ENCODE data around the gene LMCD1.

LMCD1 gene

GRCh38 chr3:8486936-8487335 is 14.7 kb upstream of the LMCD1 start:
- H3K79me2 ChIP-seq (ENCODE audit: insufficient read depth, low read length), result no peaks in the 10 kb centered on the region
- H3K27me3 ChIP-seq (ENCODE audit: insufficient read depth, low read length, poor library complexity), result peaks cover 4% of the 10 kb centered on the region
- no peak overlapping the region for H2AFZ ChIP-seq (ENCODE audit: low read depth, low read length)
- no peak overlapping the region for H3K27ac ChIP-seq (ENCODE audit: low read length)
- H4K20me1 ChIP-seq (ENCODE audit: insufficient read depth, low read length), result no peaks in the 10 kb centered on the region
- H3K9ac ChIP-seq (ENCODE audit: low read depth, low read length), result no peak overlapping the region
- no peaks in the 10 kb centered on the region for H3K36me3 ChIP-seq (ENCODE audit: insufficient read depth, low read length)
- no peak for ATAC-seq (ENCODE audit: insufficient read depth, low read depth)
- H3K4me2 ChIP-seq (ENCODE audit: insufficient read depth, low read length), result no peak overlapping the region
- no peaks in the 10 kb centered on the region for H3K9me3 ChIP-seq (ENCODE audit: insufficient read depth, low read length, severe bottlenecking)
- TF ChIP-seq, protein P1, sequence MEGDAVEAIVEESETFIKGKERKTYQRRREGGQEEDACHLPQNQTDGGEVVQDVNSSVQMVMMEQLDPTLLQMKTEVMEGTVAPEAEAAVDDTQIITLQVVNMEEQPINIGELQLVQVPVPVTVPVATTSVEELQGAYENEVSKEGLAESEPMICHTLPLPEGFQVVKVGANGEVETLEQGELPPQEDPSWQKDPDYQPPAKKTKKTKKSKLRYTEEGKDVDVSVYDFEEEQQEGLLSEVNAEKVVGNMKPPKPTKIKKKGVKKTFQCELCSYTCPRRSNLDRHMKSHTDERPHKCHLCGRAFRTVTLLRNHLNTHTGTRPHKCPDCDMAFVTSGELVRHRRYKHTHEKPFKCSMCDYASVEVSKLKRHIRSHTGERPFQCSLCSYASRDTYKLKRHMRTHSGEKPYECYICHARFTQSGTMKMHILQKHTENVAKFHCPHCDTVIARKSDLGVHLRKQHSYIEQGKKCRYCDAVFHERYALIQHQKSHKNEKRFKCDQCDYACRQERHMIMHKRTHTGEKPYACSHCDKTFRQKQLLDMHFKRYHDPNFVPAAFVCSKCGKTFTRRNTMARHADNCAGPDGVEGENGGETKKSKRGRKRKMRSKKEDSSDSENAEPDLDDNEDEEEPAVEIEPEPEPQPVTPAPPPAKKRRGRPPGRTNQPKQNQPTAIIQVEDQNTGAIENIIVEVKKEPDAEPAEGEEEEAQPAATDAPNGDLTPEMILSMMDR (IDR thresholded peaks at IDR 0.05; ENCODE audit: borderline replicate concordance, extremely low read depth, low read length, poor library complexity, severe bottlenecking), result no peak
- TF ChIP-seq EZH2 (IDR thresholded peaks at IDR 0.05; ENCODE audit: borderline replicate concordance, low read depth, low read length, severe bottlenecking), result no peak
- no peak overlapping the region for H3K4me3 ChIP-seq (ENCODE audit: low read depth in 1 of 2, low read length in 2 of 2)
- no peaks in the 10 kb centered on the region for H3K4me1 ChIP-seq (ENCODE audit: insufficient read depth, low read length)
- DNase-seq, result no peak

- no peak overlapping the region for H3K4me3 ChIP-seq (ENCODE audit: low read depth in 1 of 2, low read length in 2 of 2)
- no peak for ATAC-seq (ENCODE audit: insufficient read depth, low read depth)
- peaks cover 7% of the 10 kb centered on the region for H3K27me3 ChIP-seq (ENCODE audit: insufficient read depth, low read length, poor library complexity)
- H3K4me1 ChIP-seq (ENCODE audit: insufficient read depth, low read length), result no peaks in the 10 kb centered on the region
- H4K20me1 ChIP-seq (ENCODE audit: insufficient read depth, low read length), result no peaks in the 10 kb centered on the region
- no peak overlapping the region for H3K9ac ChIP-seq (ENCODE audit: low read depth, low read length)
- H3K9me3 ChIP-seq (ENCODE audit: insufficient read depth, low read length, severe bottlenecking), result no peaks in the 10 kb centered on the region
- no peak overlapping the region for H3K4me2 ChIP-seq (ENCODE audit: insufficient read depth, low read length)
- H3K36me3 ChIP-seq (ENCODE audit: insufficient read depth, low read length), result no peaks in the 10 kb centered on the region
- H3K27ac ChIP-seq (ENCODE audit: low read length), result no peak overlapping the region
- TF ChIP-seq EZH2 (IDR thresholded peaks at IDR 0.05; ENCODE audit: borderline replicate concordance, low read depth, low read length, severe bottlenecking), result no peak
- TF ChIP-seq, protein P1 (IDR thresholded peaks at IDR 0.05; ENCODE audit: borderline replicate concordance, extremely low read depth, low read length, poor library complexity, severe bottlenecking), result no peak
- H2AFZ ChIP-seq (ENCODE audit: low read depth, low read length), result no peak overlapping the region
- DNase-seq, result no peak
- no peaks in the 10 kb centered on the region for H3K79me2 ChIP-seq (ENCODE audit: insufficient read depth, low read length)
Observed at GRCh38 chr3:8488411-8488810, 13.2 kb upstream of the LMCD1 start.

DNA sequence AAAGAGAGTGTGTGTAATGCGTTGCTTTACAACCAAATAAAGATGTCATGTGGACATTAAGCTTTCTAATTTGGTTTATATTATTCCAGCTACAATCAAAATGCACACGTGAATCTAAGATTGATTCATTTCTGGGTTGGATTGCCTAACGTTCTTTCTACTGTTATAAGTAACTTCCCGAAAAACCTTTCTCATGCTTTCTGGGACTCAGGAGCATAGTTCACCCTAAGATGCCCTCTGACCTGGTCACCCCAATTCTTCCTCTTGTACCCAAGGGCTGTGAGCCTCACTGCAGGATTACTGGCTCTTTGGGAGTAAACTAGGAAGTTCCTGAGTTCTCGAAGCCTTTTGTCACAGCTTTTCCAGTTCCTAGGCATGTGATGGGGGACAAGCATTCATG is 12.7 kb upstream of the LMCD1 start:
- Histone ChIP-seq H2AFZ (ENCODE audit: low read depth, low read length) (no peak overlapping the region), H3K9me3 (ENCODE audit: insufficient read depth, low read length, severe bottlenecking) (no peaks in the 10 kb centered on the region), H4K20me1 (ENCODE audit: insufficient read depth, low read length) (no peaks in the 10 kb centered on the region), H3K36me3 (ENCODE audit: insufficient read depth, low read length) (no peaks in the 10 kb centered on the region), H3K4me2 (ENCODE audit: insufficient read depth, low read length) (no peak overlapping the region), H3K9ac (ENCODE audit: low read depth, low read length) (no peak overlapping the region), H3K79me2 (ENCODE audit: insufficient read depth, low read length) (no peaks in the 10 kb centered on the region), H3K27me3 (ENCODE audit: insufficient read depth, low read length, poor library complexity) (peaks cover 7% of the 10 kb centered on the region), H3K27ac (ENCODE audit: low read length) (no peak overlapping the region), H3K4me3 (ENCODE audit: low read depth in 1 of 2, low read length in 2 of 2) (no peak overlapping the region), H3K4me1 (ENCODE audit: insufficient read depth, low read length) (no peaks in the 10 kb centered on the region)
- TF ChIP-seq, protein P1 (IDR thresholded peaks at IDR 0.05; ENCODE audit: borderline replicate concordance, extremely low read depth, low read length, poor library complexity, severe bottlenecking), result no peak
- DNase-seq (no peak), ATAC-seq (ENCODE audit: insufficient read depth, low read depth) (no peak)

GRCh38 chr3:8489278-8489792 is 12.3 kb upstream of the LMCD1 start:
- Histone ChIP-seq H2AFZ (ENCODE audit: low read depth, low read length) (no peak overlapping the region), H3K4me1 (ENCODE audit: insufficient read depth, low read length) (no peaks in the 10 kb centered on the region), H3K9ac (ENCODE audit: low read depth, low read length) (no peak overlapping the region), H3K27ac (ENCODE audit: low read length) (no peak overlapping the region), H3K27me3 (ENCODE audit: insufficient read depth, low read length, poor library complexity) (peaks cover 7% of the 10 kb centered on the region), H3K4me2 (ENCODE audit: insufficient read depth, low read length) (no peak overlapping the region), H4K20me1 (ENCODE audit: insufficient read depth, low read length) (no peaks in the 10 kb centered on the region), H3K36me3 (ENCODE audit: insufficient read depth, low read length) (no peaks in the 10 kb centered on the region), H3K4me3 (ENCODE audit: low read depth in 1 of 2, low read length in 2 of 2) (no peak overlapping the region), H3K79me2 (ENCODE audit: insufficient read depth, low read length) (no peaks in the 10 kb centered on the region), H3K9me3 (ENCODE audit: insufficient read depth, low read length, severe bottlenecking) (no peaks in the 10 kb centered on the region)
- no peak for DNase-seq
- ATAC-seq (ENCODE audit: insufficient read depth, low read depth), result no peak
- TF ChIP-seq EZH2 (IDR thresholded peaks at IDR 0.05; ENCODE audit: borderline replicate concordance, low read depth, low read length, severe bottlenecking), result no peak
- TF ChIP-seq, protein P1 (IDR thresholded peaks at IDR 0.05; ENCODE audit: borderline replicate concordance, extremely low read depth, low read length, poor library complexity, severe bottlenecking), result no peak
